Measurements from ENCODE around the gene UCP2. TPM values are rescaled to one million over a fixed set of nuclear protein-coding genes. Genes with fewer than 3 reads are reported as not detected.
A peak's percentile ranks its signal among the peaks of the same experiment; 100 is the strongest.
"Not testable (repeated sequence)": the region's sequence is repeated elsewhere in the genome, so short reads cannot be mapped to it uniquely, and the experiment has no call there.

Gene UCP2
- total RNA-seq, 1 donor from 2014 or later: 15.3 TPM

- no peak for DNase-seq (ENCODE audit: extremely low read depth, low read depth, low spot score)
These were observed 33.4 kb downstream of the UCP2 start for GRCh38 chr11:73949246-73949645.

- no peak for DNase-seq (ENCODE audit: extremely low read depth, low read depth, low spot score)
These were observed 35.7 kb downstream of the UCP2 start for GRCh38 chr11:73946798-73947458.

DNA sequence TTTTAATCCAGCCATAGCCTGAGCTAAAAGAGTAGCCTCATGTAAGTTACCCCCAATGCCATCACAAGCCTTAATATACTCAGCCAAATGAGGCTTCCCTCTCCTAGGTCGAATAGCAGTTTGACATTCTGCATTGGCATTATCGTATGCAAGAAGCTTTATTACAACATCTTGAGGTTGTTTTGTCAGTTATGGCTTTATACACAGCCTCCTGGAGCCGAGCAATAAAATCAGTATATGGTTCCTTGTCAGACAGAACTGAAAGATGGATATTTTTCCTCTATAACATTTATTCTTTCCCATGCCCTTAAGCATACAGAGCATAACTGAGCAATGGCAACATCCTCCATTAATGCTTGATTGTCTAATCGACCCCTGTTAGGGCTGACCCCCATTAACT lies 37.2 kb downstream of the UCP2 start:
- no peak for DNase-seq (ENCODE audit: extremely low read depth, low read depth, low spot score)

DNA sequence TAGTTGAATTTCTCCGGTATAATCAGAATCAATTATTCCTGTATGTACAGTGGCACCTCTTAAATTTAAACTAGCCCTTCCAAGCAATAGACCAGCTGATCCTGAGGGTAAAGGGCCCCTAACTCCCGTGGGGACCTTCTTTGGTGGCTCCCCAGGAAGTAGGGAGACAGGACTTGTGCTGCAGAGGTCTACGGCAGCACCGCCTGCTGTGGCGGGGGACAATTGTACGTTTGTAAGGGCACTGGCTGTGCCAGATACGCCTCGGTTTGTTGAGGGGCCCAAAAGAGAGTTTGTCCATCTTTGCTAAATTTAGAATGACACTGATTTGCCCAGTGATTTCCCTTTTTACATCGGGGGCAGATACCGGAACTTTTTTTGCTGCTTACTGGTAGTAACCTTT lies 37.7 kb downstream of the UCP2 start:
- no peak for DNase-seq (ENCODE audit: extremely low read depth, low read depth, low spot score)

GRCh38 chr11:73944085-73944484 lies 38.6 kb downstream of the UCP2 start:
- no peak for DNase-seq (ENCODE audit: extremely low read depth, low read depth, low spot score)

DNA sequence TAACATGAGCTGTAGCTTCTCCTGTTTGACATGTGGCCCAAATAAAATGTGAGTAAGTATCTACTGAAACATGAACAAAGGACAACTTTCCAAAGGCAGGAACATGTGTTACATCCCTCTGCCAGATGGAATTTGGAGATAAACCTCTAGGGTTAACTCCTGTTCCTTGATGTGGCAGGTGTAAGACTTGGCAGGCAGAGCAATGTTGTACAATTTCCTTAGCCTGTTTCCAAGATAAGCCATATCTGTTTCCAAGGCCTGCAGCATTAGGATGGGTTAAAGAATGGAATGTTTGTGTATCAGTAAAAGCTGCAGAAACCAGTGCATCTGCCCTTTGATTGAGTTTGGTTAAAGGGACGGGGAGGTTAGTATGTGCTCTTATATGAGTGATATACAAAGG lies 40.6 kb downstream of the UCP2 start:
- DNase-seq (ENCODE audit: extremely low read depth, low read depth, low spot score): no peak

- no peak for DNase-seq (ENCODE audit: extremely low read depth, low read depth, low spot score)
These were observed 41.7 kb downstream of the UCP2 start for GRCh38 chr11:73940801-73941570.

- DNase-seq (ENCODE audit: extremely low read depth, low read depth, low spot score): no peak
These were observed 43.5 kb downstream of the UCP2 start for GRCh38 chr11:73939096-73939495.

DNA sequence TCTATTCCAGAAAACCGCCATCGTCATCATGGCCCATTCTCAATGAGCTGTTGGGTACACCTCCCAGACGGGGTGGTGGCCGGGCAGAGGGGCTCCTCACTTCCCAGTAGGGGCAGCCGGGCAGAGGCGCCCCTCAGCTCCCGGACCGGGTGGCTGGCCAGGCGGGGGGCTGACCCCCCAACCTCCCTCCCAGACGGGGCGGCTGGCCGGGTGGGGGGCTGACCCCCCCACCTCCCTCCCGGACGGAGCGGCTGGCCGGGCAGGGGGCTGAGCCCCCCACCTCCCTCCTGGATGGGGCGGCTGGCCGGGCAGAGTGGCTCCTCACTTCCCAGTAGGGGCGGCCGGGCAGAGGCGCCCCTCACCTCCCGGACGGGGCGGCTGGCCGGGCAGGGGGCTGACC lies 46.6 kb downstream of the UCP2 start:
- DNase-seq (ENCODE audit: extremely low read depth, low read depth, low spot score): not testable (repeated sequence)

GRCh38 chr11:73932781-73933180 lies 49.9 kb downstream of the UCP2 start:
- DNase-seq (ENCODE audit: extremely low read depth, low read depth, low spot score): no peak

- DNase-seq (ENCODE audit: extremely low read depth, low read depth, low spot score): no peak
These were observed 50.7 kb downstream of the UCP2 start for GRCh38 chr11:73931951-73932350.

DNA sequence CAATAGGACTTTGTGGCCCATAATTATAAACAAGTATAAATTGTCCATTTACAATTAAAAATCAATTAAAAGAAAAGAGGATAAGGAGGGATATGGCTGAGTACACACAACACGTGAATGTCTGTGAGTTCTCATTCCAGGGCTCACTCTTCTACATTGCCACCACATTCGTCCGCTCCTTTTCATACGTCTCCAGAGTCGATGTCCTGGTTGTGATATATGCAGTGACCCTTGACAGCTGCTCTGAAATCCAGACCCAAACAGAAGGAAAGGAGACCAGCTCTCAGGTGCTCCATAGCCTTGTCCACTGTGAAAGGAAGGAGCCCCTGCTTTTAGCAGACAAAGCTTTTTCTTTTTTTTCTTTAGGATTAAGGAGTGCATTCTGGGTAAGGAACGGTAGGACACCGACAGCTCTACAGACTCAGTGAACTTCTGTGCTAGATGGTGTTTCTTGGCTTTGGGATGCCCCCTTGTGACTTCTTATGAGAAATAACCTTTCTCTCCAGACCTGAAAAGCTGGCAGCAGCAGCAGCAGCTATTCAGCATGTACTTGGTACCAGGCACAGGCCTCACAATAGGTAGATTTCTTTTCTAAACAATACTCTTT lies 51.5 kb downstream of the UCP2 start:
- peak; percentile 45 for DNase-seq (ENCODE audit: extremely low read depth, low read depth, low spot score)

DNA sequence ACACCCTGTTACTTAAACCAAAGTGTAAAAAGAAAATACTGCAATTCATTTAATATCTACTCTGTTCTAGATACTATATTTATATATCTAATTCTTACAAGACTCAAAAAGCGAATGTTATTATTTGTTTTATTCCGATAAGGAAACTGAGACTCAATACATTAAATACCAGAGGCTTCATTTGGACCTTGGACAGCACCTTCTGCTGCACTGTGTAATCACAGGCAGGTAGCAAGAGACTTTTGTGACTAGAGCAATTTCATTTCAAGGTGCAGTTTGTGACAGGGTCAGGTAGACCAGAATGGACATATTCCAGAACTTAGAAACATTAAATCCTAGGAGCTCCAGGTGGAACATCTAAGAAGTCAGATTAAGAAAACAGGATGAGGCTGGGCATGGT lies 53.3 kb downstream of the UCP2 start:
- DNase-seq (ENCODE audit: extremely low read depth, low read depth, low spot score): no peak

Other genes starting within 250 kb of the UCP2 start
- gene RAB6A, start 221.8 kb downstream of the UCP2 start, total RNA-seq: 182 and 235 TPM in 2 replicates
- gene MRPL48, start 195.0 kb downstream of the UCP2 start, total RNA-seq: 31.7 and 45.2 TPM in 2 replicates
- 63.8 and 80.3 TPM in 2 replicates for gene COA4, start 106.0 kb downstream of the UCP2 start, total RNA-seq
- 14.8 and 16.7 TPM in 2 replicates for gene PAAF1, start 105.8 kb downstream of the UCP2 start, total RNA-seq
- not detected in 2 replicates for gene DNAJB13, start 31.8 kb downstream of the UCP2 start, total RNA-seq
- 0.10 and 1.4 TPM in 2 replicates for gene UCP3, start 26.2 kb upstream of the UCP2 start, total RNA-seq
- gene C2CD3, start 188.2 kb upstream of the UCP2 start, total RNA-seq: 10.2 and 20.4 TPM in 2 replicates
- 33.3 and 37.8 TPM in 2 replicates for gene PPME1, start 188.4 kb upstream of the UCP2 start, total RNA-seq